ENCODE measurements around the gene VMAC. TPM values are rescaled to one million over a fixed set of nuclear protein-coding genes. Genes with fewer than 3 reads are reported as not detected.

The VMAC gene
- total and polyA plus RNA-seq, 2 of the 8 experiments (the other 6 are each of a cell fraction or from before 2014, with no cell fraction given) = 1.3 to 2.2 TPM

GRCh38 chr19:5880604-5881078 lies 24.0 kb upstream of the VMAC start:
- Histone ChIP-seq H3K4me2 (ENCODE audit: insufficient read depth in 1 of 2, low read depth in 2 of 2, low read length in 2 of 2) (peak overlapping the region in 1 of 2 experiments; percentile 34; a peak in 2 of 4 replicates), H2AFZ (ENCODE audit: low read length) (no peak overlapping the region), H2BK20ac (ENCODE audit: low read length) (no peak overlapping the region), H3K4me3 (ENCODE audit: extremely low read depth in 1 of 4, insufficient read depth in 2 of 4, low read depth in 3 of 4, low read length in 4 of 4) (no peak overlapping the region), H2BK5ac (ENCODE audit: low read depth, low read length) (no peak overlapping the region), H3K23me2 (ENCODE audit: low read depth, low read length) (no peaks in the 10 kb centered on the region), H3K27ac (ENCODE audit: low read depth, low read length) (no peak overlapping the region), H3K36me3 (ENCODE audit: control insufficient read depth in 2 of 4, insufficient read depth in 4 of 4, low read length in 3 of 4) (no peaks in the 10 kb centered on the region), H3K23ac (ENCODE audit: insufficient read length) (no peak overlapping the region), H3K14ac (ENCODE audit: insufficient read length) (no peak overlapping the region), H4K91ac (replicated peaks; ENCODE audit: insufficient read length, low read length) (no peak overlapping the region), H2BK120ac (replicated peaks; ENCODE audit: low read depth, low read length) (no peak overlapping the region), H4K20me1 (replicated peaks in 1 of 2; ENCODE audit: control insufficient read depth in 1 of 2, insufficient read depth in 2 of 2, low read length in 2 of 2) (no peaks in the 10 kb centered on the region), H3K4ac (replicated peaks; ENCODE audit: insufficient read length, low read depth, low read length) (no peak overlapping the region), H3K79me2 (ENCODE audit: control insufficient read depth in 1 of 2, insufficient read depth in 2 of 2, low read length in 2 of 2) (no peaks in the 10 kb centered on the region), H2AK5ac (ENCODE audit: low read depth, low read length) (no peak overlapping the region), H3K9ac (replicated peaks in 1 of 4; ENCODE audit: extremely low read depth in 1 of 4, low read depth in 3 of 4, low read length in 3 of 4) (no peak overlapping the region), H3K18ac (ENCODE audit: extremely low read depth, low read length) (no peak overlapping the region), H3K56ac (replicated peaks; ENCODE audit: insufficient read length, low read depth, low read length) (no peak overlapping the region), H3K27me3 (replicated peaks in 1 of 4; ENCODE audit: control insufficient read depth in 3 of 4, extremely low read depth in 1 of 4, insufficient read depth in 3 of 4, low read length in 3 of 4) (0 out of 7 replicates have a peak, but pooled peaks cover 0 to 2% (median 0%) of the 10 kb centered on the region in 4 experiments), H3K79me1 (ENCODE audit: low read depth, low read length) (no peaks in the 10 kb centered on the region), H4K8ac (ENCODE audit: extremely low read depth, insufficient read depth, low read length) (no peak overlapping the region), H3K9me3 (ENCODE audit: insufficient read depth in 2 of 2, low read depth in 1 of 2, low read length in 1 of 2) (no peaks in the 10 kb centered on the region), H4K5ac (ENCODE audit: insufficient read length, low read depth, low read length) (peak overlapping the region; percentile 1), H2BK15ac (ENCODE audit: low read length) (no peak overlapping the region), H3K4me1 (replicated peaks in 1 of 4; ENCODE audit: control insufficient read depth in 3 of 4, insufficient read depth in 4 of 4, low read length in 3 of 4) (peaks cover 0 to 17% (median 6%) of the 10 kb centered on the region in 4 experiments; a peak in 6 of 7 replicates), H2BK12ac (ENCODE audit: low read depth, low read length) (no peak overlapping the region)
- FAIRE-seq (no peak), DNase-seq (ENCODE audit: low read depth in 1 of 2, low spot score in 2 of 2) (no peak)
- WGBS, 2 experiments (ENCODE audit: extremely low coverage in 1 of 2, insufficient coverage in 1 of 2, insufficient read length in 1 of 2, insufficient replicate concordance in 2 of 2, low coverage in 1 of 2, low lambda C conversion rate in 2 of 2, missing lambda C conversion rate in 1 of 2) = 70% methylated on average over 15 of the region's 15 CpGs; no CpG with 5 or more reads in 1 of the 2 experiments
- ChIA-PET POLR2A (ENCODE audit: partially characterized antibody) (interaction anchor here (2.5 kb wide), 1 partner anchor 52 kb away, joined by 8 read pairs; no protein-coding TSS in a partner anchor), CTCF (ENCODE audit: partially characterized antibody) (interaction anchor here (1.6 kb wide), 1 partner anchor 77 kb away, joined by 9 read pairs; no protein-coding TSS in a partner anchor)
- TF ChIP-seq KDM1A (IDR thresholded peaks at IDR 0.05; ENCODE audit: borderline replicate concordance, low read length) = peak; percentile 78; the same call in 1 of the 2 replicates
- TF ChIP-seq TAF1 (IDR thresholded peaks at IDR 0.05; ENCODE audit: low read depth, low read length) = no peak
- peak; percentile 24; the same call in 1 of the 2 replicates for TF ChIP-seq E2F6 (IDR thresholded peaks at IDR 0.05)
